MCF 10A (cell line): ENCODE data around the gene SCNN1G. TPM values are rescaled to one million over a fixed set of nuclear protein-coding genes. Genes with fewer than 3 reads are reported as not detected.
A peak's percentile ranks its signal among the peaks of the same experiment; 100 is the strongest.

Experiments
- BruUV-seq: library from RNA; stranded (reverse); fragments of 400-500 nt; replicated peaks from 2 replicates; lab custom pipeline; 2021; lab: Mats Ljungman, UMichigan
- CTCF ChIA-PET: fragments of 300-600 bp; sonication (Branson Sonifier 250); formaldehyde crosslinking; extraction: SDS; loops from one replicate; lab custom pipeline; 2021; ENCODE audit warnings: antibody characterized with exemption, inconsistent platforms; lab: Yijun Ruan, JAX
- POLR2A ChIA-PET: fragments of 300-600, 350-650 bp; sonication (Branson Sonifier 250); formaldehyde crosslinking; extraction: SDS; loops from one replicate; lab custom pipeline; 2020; ENCODE audit warnings: antibody characterized with exemption, inconsistent platforms; lab: Yijun Ruan, JAX
- DNase-seq: peaks from one replicate; pipeline ENCODE4 v3.0.0-alpha.2; 2018; ENCODE audit not compliant: unreplicated experiment
- H3K27ac Mint-ChIP-seq: one replicate; pipeline ENCODE4 v1.8.0; 2022; ENCODE audit warnings: mild to moderate bottlenecking, low read depth, mixed read lengths; ENCODE audit not compliant: unreplicated experiment
- H3K27me3 Mint-ChIP-seq: one replicate; pipeline ENCODE4 v1.8.0; 2022; ENCODE audit warnings: mixed read lengths; ENCODE audit not compliant: insufficient read depth, unreplicated experiment
- H3K36me3 Mint-ChIP-seq: one replicate; pipeline ENCODE4 v1.8.0; 2022; ENCODE audit warnings: mild to moderate bottlenecking, moderate library complexity, mixed read lengths; ENCODE audit not compliant: insufficient read depth, unreplicated experiment
- H3K4me1 Mint-ChIP-seq: one replicate; pipeline ENCODE4 v1.8.0; 2022; ENCODE audit warnings: mixed read lengths; ENCODE audit not compliant: insufficient read depth, unreplicated experiment
- H3K4me3 Mint-ChIP-seq: one replicate; pipeline ENCODE4 v1.8.0; 2022; ENCODE audit warnings: mild to moderate bottlenecking, moderate library complexity, mixed read lengths; ENCODE audit not compliant: unreplicated experiment
- H3K9me3 Mint-ChIP-seq: one replicate; pipeline ENCODE4 v1.8.0; 2022; ENCODE audit warnings: mixed read lengths; ENCODE audit not compliant: unreplicated experiment
- CTCF ChIP-seq: fragments of 200-600 bp; IDR thresholded peaks from one replicate; pipeline ENCODE4 v1.8.0; 2022; ENCODE audit warnings: antibody characterized with exemption, mild to moderate bottlenecking; ENCODE audit not compliant: unreplicated experiment
- intact Hi-C: fragments of 100-400 bp; cut with micrococcal nuclease; formaldehyde crosslinking; loops from 2 replicates; pipeline ENCODE4 v1.14.1; 2022
- total RNA-seq: library from RNA; stranded (reverse); gene quantifications from 2 replicates; pipeline ENCODE4 v1.2.3, GENCODE V29; 2022

The SCNN1G gene
- total RNA-seq, 1 experiment from 2014 or later, result 11.9 TPM

- Mint-ChIP-seq H3K4me1 (peaks cover 28% of the 10 kb centered on the region), H3K4me3 (peak overlapping the region; percentile 84), H3K36me3 (peaks cover 41% of the 10 kb centered on the region), H3K27ac (peak overlapping the region; percentile 35), H3K27me3 (no peaks in the 10 kb centered on the region), H3K9me3 (no peaks in the 10 kb centered on the region)
- POLR2A ChIA-PET, result interaction anchor here (0.8 to 5.8 kb wide), 25 partner anchors 8 to 373 kb away, joined by 3 to 66 read pairs (median 4); no protein-coding TSS in a partner anchor
- CTCF ChIA-PET, result interaction anchor here (0.6 to 24.1 kb wide), 16 partner anchors 9 to 606 kb away, joined by 3 to 516 read pairs (median 5); partner anchors contain the start of gene SCNN1B
- intact Hi-C loops, result loop anchor here (2.0 to 5.0 kb wide), 2 partner anchors 75 to 119 kb away; partner anchors contain the start of gene SCNN1B
- TF ChIP-seq CTCF, result no peak
- DNase-seq, result no peak
- no TSS peak for BruUV-seq
These were observed 958 bp downstream of the SCNN1G start for GRCh38 chr16:23183543-23183862.

GRCh38 chr16:23185656-23186055, 3.1 kb downstream of the SCNN1G start:
- intact Hi-C loops, result no loop called here
- peak overlapping the region; percentile 25 for H3K27ac Mint-ChIP-seq
- POLR2A ChIA-PET, result interaction anchor here (0.6 to 5.8 kb wide), 6 partner anchors 37 to 248 kb away, joined by 3 to 66 read pairs (median 5); partner anchors contain the start of gene USP31
- peaks cover 62% of the 10 kb centered on the region for H3K36me3 Mint-ChIP-seq
- BruUV-seq, result no TSS peak
- peaks cover 28% of the 10 kb centered on the region for H3K4me1 Mint-ChIP-seq
- H3K27me3 Mint-ChIP-seq, result no peaks in the 10 kb centered on the region
- no peak for TF ChIP-seq CTCF
- no peak for DNase-seq
- H3K4me3 Mint-ChIP-seq, result peak overlapping the region; percentile 84
- CTCF ChIA-PET, result interaction anchor here (0.8 to 24.1 kb wide), 4 partner anchors 93 to 318 kb away, joined by 3 to 516 read pairs (median 4); no protein-coding TSS in a partner anchor
- H3K9me3 Mint-ChIP-seq, result no peaks in the 10 kb centered on the region

GRCh38 chr16:23186171-23186570, 3.6 kb downstream of the SCNN1G start:
- Mint-ChIP-seq H3K27me3 (no peaks in the 10 kb centered on the region), H3K9me3 (no peaks in the 10 kb centered on the region), H3K4me3 (peak overlapping the region; percentile 84), H3K36me3 (peaks cover 67% of the 10 kb centered on the region), H3K4me1 (peaks cover 28% of the 10 kb centered on the region), H3K27ac (peak overlapping the region; percentile 25)
- DNase-seq, result no peak
- POLR2A ChIA-PET, result interaction anchor here (0.6 to 5.8 kb wide), 3 partner anchors 37 to 248 kb away, joined by 4 to 66 read pairs (median 6); partner anchors contain the start of gene USP31
- intact Hi-C loops, result no loop called here
- CTCF ChIA-PET, result interaction anchor here (0.6 to 24.1 kb wide), 3 partner anchors 58 to 248 kb away, joined by 3 to 516 read pairs (median 5); no protein-coding TSS in a partner anchor
- BruUV-seq, result no TSS peak
- no peak for TF ChIP-seq CTCF

- peak overlapping the region; percentile 65 for H3K27ac Mint-ChIP-seq
- no TSS peak for BruUV-seq
- peaks cover 79% of the 10 kb centered on the region for H3K36me3 Mint-ChIP-seq
- H3K27me3 Mint-ChIP-seq, result no peaks in the 10 kb centered on the region
- peaks cover 18% of the 10 kb centered on the region for H3K4me1 Mint-ChIP-seq
- POLR2A ChIA-PET, result interaction anchor here (0.7 to 1.0 kb wide), 3 partner anchors 17 to 93 kb away, joined by 3 to 5 read pairs (median 3); no protein-coding TSS in a partner anchor
- intact Hi-C loops, result no loop called here
- DNase-seq, result no peak
- no peak for TF ChIP-seq CTCF
- H3K9me3 Mint-ChIP-seq, result no peaks in the 10 kb centered on the region
- CTCF ChIA-PET, result interaction anchor here (0.7 to 24.1 kb wide), 6 partner anchors 13 to 247 kb away, joined by 3 to 516 read pairs (median 4); no protein-coding TSS in a partner anchor
- peak overlapping the region; percentile 5 for H3K4me3 Mint-ChIP-seq
These were observed 4.8 kb downstream of the SCNN1G start for GRCh38 chr16:23187341-23187740.
